B cell (primary cell): Measurements from ENCODE around the gene CGNL1. TPM values are rescaled to one million over a fixed set of nuclear protein-coding genes. Genes with fewer than 3 reads are reported as not detected.

ENCODE experiments used
- ATAC-seq: fragments of 200-7000 bp; cut with Tn5 transposase; one replicate; pipeline ENCODE4 v1.10.0; 2021; ENCODE audit warnings: low read depth, mild to moderate bottlenecking, moderate number of reproducible peaks, moderate library complexity
- CTCF ChIA-PET: fragments of 350-600 bp; sonication (Branson Sonifier 250); formaldehyde crosslinking; loops from one replicate; lab custom pipeline; 2021; ENCODE audit warnings: antibody characterized with exemption, inconsistent platforms; lab: Charles Lee
- POLR2A ChIA-PET: fragments of 350-600 bp; sonication (Branson Sonifier 250); formaldehyde crosslinking; loops from one replicate; lab custom pipeline; 2021; ENCODE audit warnings: antibody characterized with exemption; lab: Charles Lee
- DNase-seq: peaks from one replicate; pipeline ENCODE4 v3.0.0; 2013
- H2AFZ ChIP-seq: 2 replicates; pipeline ENCODE4 v1.6.1; 2012; ENCODE audit warnings: mild to moderate bottlenecking, low read depth, low read length; ENCODE audit not compliant: insufficient read depth, poor library complexity, severe bottlenecking
- H3K27ac ChIP-seq, 2 donors: 1 replicate in 1 of 2; 2 replicates in 1 of 2; pipeline ENCODE4 v1.5.1; 2012 to 2013; ENCODE audit warnings: low read length in 2 of 2, mild to moderate bottlenecking in 2 of 2, moderate library complexity in 1 of 2
- H3K27me3 ChIP-seq, 4 experiments: fragments of 200-600 bp in 1 of 4; sonication (generic) in 1 of 4; replicated peaks in 1 of 4; 1 replicate in 2 of 4; 2 replicates in 2 of 4; pipeline versions ENCODE4 v1.6.1 to v1.7.0; 2013 to 2016; ENCODE audit warnings: low read length in 3 of 4, mild to moderate bottlenecking in 2 of 4, mixed read lengths in 1 of 4, moderate library complexity in 1 of 4; ENCODE audit not compliant: insufficient read depth in 4 of 4, control insufficient read depth in 3 of 4; ENCODE audit errors: control extremely low read depth in 1 of 4
- H3K36me3 ChIP-seq, 2 experiments: replicated peaks in 1 of 2; 1 replicate in 1 of 2; 2 replicates in 1 of 2; pipeline versions ENCODE4 v1.6.1 to v1.7.1; 2013; ENCODE audit warnings: low read length in 1 of 2; ENCODE audit not compliant: insufficient read depth in 2 of 2, control insufficient read depth in 1 of 2; ENCODE audit errors: control extremely low read depth in 1 of 2, extremely low read depth in 1 of 2
- H3K4me1 ChIP-seq, 2 donors: fragments of 200-600 bp in 1 of 2; sonication (generic) in 1 of 2; 1 replicate in 1 of 2; 2 replicates in 1 of 2; pipeline versions ENCODE4 v1.5.1 to v1.6.1; 2013 to 2017; ENCODE audit warnings: low read length in 2 of 2; ENCODE audit not compliant: control insufficient read depth in 2 of 2, insufficient read depth in 2 of 2
- H3K4me2 ChIP-seq: replicated peaks from 2 replicates; pipeline ENCODE3; 2012; ENCODE audit warnings: mild to moderate bottlenecking, low read depth, low read length; ENCODE audit not compliant: poor library complexity, severe bottlenecking
- H3K4me3 ChIP-seq, 5 experiments: fragments of 200-600 bp in 1 of 5; sonication (generic) in 1 of 5; 1 replicate in 3 of 5; 2 replicates in 2 of 5; pipeline versions ENCODE4 v1.5.1 to v1.7.0; 2011 to 2016; ENCODE audit warnings: low read length in 4 of 5, mild to moderate bottlenecking in 4 of 5, low read depth in 2 of 5, control low read depth in 1 of 5, moderate library complexity in 1 of 5; ENCODE audit not compliant: insufficient read depth in 1 of 5; ENCODE audit errors: control extremely low read depth in 1 of 5, extremely low read depth in 1 of 5
- H3K79me2 ChIP-seq: fragments of 200-600 bp; sonication (generic); one replicate; pipeline ENCODE4 v1.6.0; 2016; ENCODE audit warnings: low read length; ENCODE audit not compliant: control insufficient read depth, insufficient read depth
- H3K9ac ChIP-seq: fragments of 200-600 bp; sonication (generic); 2 replicates; pipeline ENCODE4 v1.6.1; 2017; ENCODE audit warnings: mild to moderate bottlenecking, low read length, moderate library complexity
- H3K9me3 ChIP-seq, 3 donors: one replicate each; pipeline versions ENCODE4 v1.6.1 to v1.7.1; 2013; ENCODE audit warnings: low read length in 2 of 3; ENCODE audit not compliant: control insufficient read depth in 2 of 3, insufficient read depth in 1 of 3; ENCODE audit errors: control extremely low read depth in 1 of 3
- H4K20me1 ChIP-seq: 2 replicates; pipeline ENCODE4 v1.6.0; 2012; ENCODE audit warnings: mild to moderate bottlenecking, low read length; ENCODE audit not compliant: insufficient read depth, control insufficient read depth, poor library complexity, severe bottlenecking
- H3K27ac Mint-ChIP-seq: one replicate; pipeline ENCODE4 v1.8.0; 2021; ENCODE audit warnings: mixed read lengths
- H3K27me3 Mint-ChIP-seq: one replicate; pipeline ENCODE4 v1.8.0; 2021; ENCODE audit warnings: mixed read lengths
- H3K4me1 Mint-ChIP-seq: one replicate; pipeline ENCODE4 v1.8.0; 2021; ENCODE audit warnings: mixed read lengths
- H3K4me3 Mint-ChIP-seq: one replicate; pipeline ENCODE4 v1.8.0; 2021; ENCODE audit warnings: mixed read lengths
- H3K9me3 Mint-ChIP-seq: one replicate; pipeline ENCODE4 v1.8.0; 2022; ENCODE audit warnings: mixed read lengths; ENCODE audit not compliant: insufficient read depth
- EZH2 ChIP-seq: IDR thresholded peaks from 2 replicates; pipeline ENCODE4 v1.6.1; 2012; ENCODE audit warnings: borderline replicate concordance, low read depth, mild to moderate bottlenecking, moderate library complexity, low read length; ENCODE audit not compliant: insufficient read depth, poor library complexity, severe bottlenecking
- WGBS: methylation state at CpG from one replicate; pipeline ENCODE4 v1.1.5; 2013; ENCODE audit warnings: missing lambda C conversion rate; ENCODE audit not compliant: insufficient coverage; 5-methylcytosine and 5-hydroxymethylcytosine counted together
- intact Hi-C: fragments of 100-400 bp; cut with micrococcal nuclease; formaldehyde crosslinking; loops from one replicate; pipeline ENCODE4 v1.10.0; 2022
- polyA plus RNA-seq: library from polyadenylated mRNA; depleted of rRNA; stranded (reverse); fragments of >200 nt; gene quantifications from 2 replicates; pipeline ENCODE4 v1.2.3, GENCODE V29; 2012
- total RNA-seq, 2 donors: library from RNA; stranded (reverse); fragments of 120-200 nt in 1 of 2; gene quantifications; 1 replicate in 1 of 2; 2 replicates in 1 of 2; pipeline versions ENCODE4 v1.2.3 to v1.2.4, GENCODE V29; 2013 to 2022
- TF ChIP-seq, protein P1 (sequence below): fragments of 200-600 bp; IDR thresholded peaks from one replicate; pipeline ENCODE4 v1.8.0; 2022; ENCODE audit warnings: antibody characterized with exemption, mild to moderate bottlenecking

CGNL1 gene
- total and polyA plus RNA-seq, 2 donors (not counting 1 experiment from before 2014, with no cell fraction given): 0.03 to 0.12 TPM

- DNase-seq: no peak
- Mint-ChIP-seq H3K27ac (no peak overlapping the region), H3K27me3 (peaks cover 9% of the 10 kb centered on the region), H3K4me3 (no peak overlapping the region), H3K9me3 (no peaks in the 10 kb centered on the region), H3K4me1 (peaks cover 6% of the 10 kb centered on the region)
- Histone ChIP-seq H3K9ac (no peak overlapping the region), H3K27ac (no peak overlapping the region), H4K20me1 (no peaks in the 10 kb centered on the region), H3K27me3 (no peaks in the 10 kb centered on the region), H3K4me1 (peaks cover 0 to 4% of the 10 kb centered on the region in 2 donors), H2AFZ (no peak overlapping the region), H3K9me3 (no peaks in the 10 kb centered on the region), H3K4me3 (no peak overlapping the region), H3K36me3 (no peaks in the 10 kb centered on the region), H3K4me2 (no peak overlapping the region), H3K79me2 (no peaks in the 10 kb centered on the region)
- 72% methylated on average over 5 of the region's 5 CpGs for WGBS
- intact Hi-C loops: no loop called here
- no peak for ATAC-seq
- POLR2A ChIA-PET: no interaction called here
- CTCF ChIA-PET: interaction anchor here (1.1 to 2.0 kb wide), 2 partner anchors 9 to 182 kb away, joined by 3 to 5 read pairs; no protein-coding TSS in a partner anchor
- no peak for TF ChIP-seq EZH2
- TF ChIP-seq, protein P1, sequence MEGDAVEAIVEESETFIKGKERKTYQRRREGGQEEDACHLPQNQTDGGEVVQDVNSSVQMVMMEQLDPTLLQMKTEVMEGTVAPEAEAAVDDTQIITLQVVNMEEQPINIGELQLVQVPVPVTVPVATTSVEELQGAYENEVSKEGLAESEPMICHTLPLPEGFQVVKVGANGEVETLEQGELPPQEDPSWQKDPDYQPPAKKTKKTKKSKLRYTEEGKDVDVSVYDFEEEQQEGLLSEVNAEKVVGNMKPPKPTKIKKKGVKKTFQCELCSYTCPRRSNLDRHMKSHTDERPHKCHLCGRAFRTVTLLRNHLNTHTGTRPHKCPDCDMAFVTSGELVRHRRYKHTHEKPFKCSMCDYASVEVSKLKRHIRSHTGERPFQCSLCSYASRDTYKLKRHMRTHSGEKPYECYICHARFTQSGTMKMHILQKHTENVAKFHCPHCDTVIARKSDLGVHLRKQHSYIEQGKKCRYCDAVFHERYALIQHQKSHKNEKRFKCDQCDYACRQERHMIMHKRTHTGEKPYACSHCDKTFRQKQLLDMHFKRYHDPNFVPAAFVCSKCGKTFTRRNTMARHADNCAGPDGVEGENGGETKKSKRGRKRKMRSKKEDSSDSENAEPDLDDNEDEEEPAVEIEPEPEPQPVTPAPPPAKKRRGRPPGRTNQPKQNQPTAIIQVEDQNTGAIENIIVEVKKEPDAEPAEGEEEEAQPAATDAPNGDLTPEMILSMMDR: no peak
Observed at GRCh38 chr15:57328897-57329296, 47.4 kb upstream of the CGNL1 start.

GRCh38 chr15:57329582-57330367 lies 46.5 kb upstream of the CGNL1 start:
- Histone ChIP-seq H3K4me1 (peaks cover 0 to 4% of the 10 kb centered on the region in 2 donors), H3K9me3 (no peaks in the 10 kb centered on the region), H4K20me1 (no peaks in the 10 kb centered on the region), H3K27me3 (no peaks in the 10 kb centered on the region), H2AFZ (no peak overlapping the region), H3K79me2 (no peaks in the 10 kb centered on the region), H3K27ac (no peak overlapping the region), H3K4me2 (no peak overlapping the region), H3K9ac (no peak overlapping the region), H3K4me3 (no peak overlapping the region), H3K36me3 (no peaks in the 10 kb centered on the region)
- ATAC-seq (no peak), DNase-seq (no peak)
- TF ChIP-seq, protein P1: no peak
- no peak for TF ChIP-seq EZH2
- WGBS: 46% methylated on average over 11 of the region's 13 CpGs
- H3K27me3 Mint-ChIP-seq: peaks cover 12% of the 10 kb centered on the region
- POLR2A ChIA-PET: no interaction called here
- H3K9me3 Mint-ChIP-seq: no peaks in the 10 kb centered on the region
- peaks cover 5% of the 10 kb centered on the region for H3K4me1 Mint-ChIP-seq
- no peak overlapping the region for H3K27ac Mint-ChIP-seq
- intact Hi-C loops: no loop called here
- no peak overlapping the region for H3K4me3 Mint-ChIP-seq
- CTCF ChIA-PET: interaction anchor here (0.7 to 1.4 kb wide), 3 partner anchors 8 to 61 kb away, joined by 3 to 5 read pairs (median 4); no protein-coding TSS in a partner anchor
